ENCODE measurements around the gene POLE.
"Not testable (repeated sequence)": the region's sequence is repeated elsewhere in the genome, so short reads cannot be mapped to it uniquely, and the experiment has no call there.

POLE gene

GRCh38 chr12:132610051-132610759 is 76.9 kb downstream of the POLE start, which contains the start of gene LRCOL1:
Gene LRCOL1 (minus strand): TSS chr12:132610582. CDS start chr12:132606251, 4,331 bp downstream.
- DNase-seq = peak in 1 of 14 donors; percentile 5

GRCh38 chr12:132608231-132609171 is 78.6 kb downstream of the POLE start:
- no peak for DNase-seq

- no peak for DNase-seq
Measured at GRCh38 chr12:132606927-132607326, 80.2 kb downstream of the POLE start.

GRCh38 chr12:132606466-132606865 is 80.7 kb downstream of the POLE start:
- no peak for DNase-seq

- DNase-seq = no peak
Measured at GRCh38 chr12:132605892-132606291, 81.2 kb downstream of the POLE start.

GRCh38 chr12:132604668-132605441 is 82.3 kb downstream of the POLE start:
- no peak for DNase-seq

- DNase-seq = no peak
Measured at GRCh38 chr12:132604151-132604618, 83.0 kb downstream of the POLE start.

GRCh38 chr12:132603240-132604150 is 83.6 kb downstream of the POLE start:
- DNase-seq = no peak

GRCh38 chr12:132602572-132603239 is 84.4 kb downstream of the POLE start:
- DNase-seq = no peak

GRCh38 chr12:132601171-132601883 is 85.8 kb downstream of the POLE start:
- no peak for DNase-seq

GRCh38 chr12:132600048-132601032 is 86.8 kb downstream of the POLE start:
- DNase-seq = peak in 10 of 14 donors; percentile 4 to 59 (median 22)

- DNase-seq = not testable (repeated sequence)
Measured at GRCh38 chr12:132599502-132599901, 87.6 kb downstream of the POLE start.

GRCh38 chr12:132597333-132598316 is 89.5 kb downstream of the POLE start:
- no peak for DNase-seq

GRCh38 chr12:132596016-132596415 is 91.1 kb downstream of the POLE start:
- no peak for DNase-seq

GRCh38 chr12:132595183-132595582 is 92.0 kb downstream of the POLE start:
- DNase-seq = no peak

- peak in 12 of 14 donors; percentile 9 to 91 (median 56) for DNase-seq
Measured at GRCh38 chr12:132593938-132594358, 93.2 kb downstream of the POLE start.

GRCh38 chr12:132593521-132593920 is 93.6 kb downstream of the POLE start:
- no peak for DNase-seq
